WI38 (cell line): ENCODE results near the gene PCBP3.

ENCODE experiments used
- H3K4me3 ChIP-seq: 2 replicates; pipeline ENCODE4 v1.5.1; 2011; ENCODE audit warnings: low read depth, mild to moderate bottlenecking, control low read depth, low read length
- TF ChIP-seq, protein P1 (sequence below): IDR thresholded peaks from 2 replicates; pipeline ENCODE4 v1.5.1; 2012; ENCODE audit warnings: low read depth, mild to moderate bottlenecking, control low read depth, low read length

Gene PCBP3

DNA sequence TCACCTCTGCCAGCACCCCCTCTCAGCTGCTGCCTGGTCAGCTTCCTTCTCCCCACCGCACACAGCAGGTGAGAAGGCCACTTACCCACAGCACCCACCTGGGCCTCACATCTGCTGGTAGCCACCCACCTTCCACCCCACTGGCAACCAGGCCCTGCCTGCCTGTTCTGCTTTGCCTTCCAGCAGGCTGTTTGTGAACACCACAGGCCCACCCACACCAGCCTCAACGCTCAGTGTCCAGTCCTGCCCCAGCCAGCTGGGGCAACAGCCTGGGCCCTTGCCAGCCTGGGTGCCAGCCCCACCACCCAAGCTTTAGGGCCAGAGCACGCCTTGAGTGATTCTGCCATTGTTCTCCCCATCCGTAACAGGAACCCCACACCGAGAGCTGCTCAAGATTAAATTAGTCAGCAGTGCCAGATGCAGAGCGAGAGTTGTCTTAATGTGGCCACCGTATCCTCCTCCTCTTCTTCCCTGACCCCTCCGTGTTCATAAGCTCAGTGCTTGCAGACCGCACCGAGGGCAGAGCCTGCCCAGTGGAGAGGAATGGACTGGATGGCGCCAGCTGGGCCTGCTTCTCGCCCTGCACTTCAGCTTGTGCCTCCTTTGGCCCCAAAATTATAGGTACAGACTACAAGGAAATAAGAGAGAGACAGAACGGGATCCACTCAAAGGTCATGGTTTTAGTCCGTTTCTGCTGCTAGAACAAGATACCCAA lies 217.8 kb downstream of the PCBP3 start:
- H3K4me3 ChIP-seq: no peak overlapping the region
- TF ChIP-seq, protein P1, sequence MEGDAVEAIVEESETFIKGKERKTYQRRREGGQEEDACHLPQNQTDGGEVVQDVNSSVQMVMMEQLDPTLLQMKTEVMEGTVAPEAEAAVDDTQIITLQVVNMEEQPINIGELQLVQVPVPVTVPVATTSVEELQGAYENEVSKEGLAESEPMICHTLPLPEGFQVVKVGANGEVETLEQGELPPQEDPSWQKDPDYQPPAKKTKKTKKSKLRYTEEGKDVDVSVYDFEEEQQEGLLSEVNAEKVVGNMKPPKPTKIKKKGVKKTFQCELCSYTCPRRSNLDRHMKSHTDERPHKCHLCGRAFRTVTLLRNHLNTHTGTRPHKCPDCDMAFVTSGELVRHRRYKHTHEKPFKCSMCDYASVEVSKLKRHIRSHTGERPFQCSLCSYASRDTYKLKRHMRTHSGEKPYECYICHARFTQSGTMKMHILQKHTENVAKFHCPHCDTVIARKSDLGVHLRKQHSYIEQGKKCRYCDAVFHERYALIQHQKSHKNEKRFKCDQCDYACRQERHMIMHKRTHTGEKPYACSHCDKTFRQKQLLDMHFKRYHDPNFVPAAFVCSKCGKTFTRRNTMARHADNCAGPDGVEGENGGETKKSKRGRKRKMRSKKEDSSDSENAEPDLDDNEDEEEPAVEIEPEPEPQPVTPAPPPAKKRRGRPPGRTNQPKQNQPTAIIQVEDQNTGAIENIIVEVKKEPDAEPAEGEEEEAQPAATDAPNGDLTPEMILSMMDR: no peak

- no peak overlapping the region for H3K4me3 ChIP-seq
- TF ChIP-seq, protein P1: no peak
Measured at GRCh38 chr21:45862543-45863207, 219.2 kb downstream of the PCBP3 start.

GRCh38 chr21:45863267-45863666 lies 219.7 kb downstream of the PCBP3 start:
- TF ChIP-seq, protein P1: no peak
- H3K4me3 ChIP-seq: no peak overlapping the region

- TF ChIP-seq, protein P1: no peak
- no peak overlapping the region for H3K4me3 ChIP-seq
Measured at GRCh38 chr21:45863751-45864150, 220.2 kb downstream of the PCBP3 start.

DNA sequence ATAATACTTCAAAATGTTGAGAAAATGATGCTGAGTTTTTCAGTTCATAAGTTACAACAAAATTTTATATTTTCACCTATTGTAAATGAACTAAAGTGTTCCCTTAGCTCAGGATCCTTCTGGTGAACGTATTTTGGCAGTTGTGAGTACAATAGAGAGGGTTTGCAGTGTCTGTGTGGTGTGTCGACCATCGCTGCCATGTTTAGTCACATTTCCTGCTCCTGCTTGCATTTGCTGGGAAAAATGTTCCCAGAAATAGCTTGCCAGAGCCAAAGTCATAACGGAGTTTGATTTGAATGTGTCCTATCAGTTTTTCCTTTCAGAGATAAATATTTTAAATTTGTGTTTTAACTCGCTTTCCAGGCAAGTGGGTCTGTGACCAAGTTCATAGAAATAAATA lies 220.9 kb downstream of the PCBP3 start:
- no peak overlapping the region for H3K4me3 ChIP-seq
- TF ChIP-seq, protein P1: no peak

GRCh38 chr21:45865106-45865835 lies 221.7 kb downstream of the PCBP3 start:
- TF ChIP-seq, protein P1: no peak
- peak overlapping the region; percentile 45 for H3K4me3 ChIP-seq

- no peak overlapping the region for H3K4me3 ChIP-seq
- TF ChIP-seq, protein P1: no peak
Measured at GRCh38 chr21:45866551-45866950, 223.0 kb downstream of the PCBP3 start.
